ENCODE measurements around the gene CRB3.
A peak's percentile ranks its signal among the peaks of the same experiment; 100 is the strongest.

The CRB3 gene

GRCh38 chr19:6433165-6433564 is 30.9 kb upstream of the CRB3 start:
- DNase-seq (ENCODE audit: low read depth): no peak

- no peak for DNase-seq (ENCODE audit: low read depth)
Measured at GRCh38 chr19:6433663-6434062, 30.4 kb upstream of the CRB3 start, which contains the start of gene SLC25A41. SLC25A41 (minus strand) TSS chr19:6433763; CDS start chr19:6433693, 70 bp downstream.

GRCh38 chr19:6439743-6440142 is 24.3 kb upstream of the CRB3 start:
- DNase-seq (ENCODE audit: low read depth): no peak

- DNase-seq (ENCODE audit: low read depth): no peak
Measured at GRCh38 chr19:6440905-6441304, 23.2 kb upstream of the CRB3 start.

- no peak for DNase-seq (ENCODE audit: low read depth)
Measured at GRCh38 chr19:6442087-6442688, 21.9 kb upstream of the CRB3 start.

GRCh38 chr19:6443986-6444385 is 20.1 kb upstream of the CRB3 start:
- no peak for DNase-seq (ENCODE audit: low read depth)

- DNase-seq (ENCODE audit: low read depth): no peak
Measured at GRCh38 chr19:6446452-6446851, 17.6 kb upstream of the CRB3 start.

GRCh38 chr19:6448045-6448444 is 16.0 kb upstream of the CRB3 start:
- no peak for DNase-seq (ENCODE audit: low read depth)

GRCh38 chr19:6450166-6450565 is 13.9 kb upstream of the CRB3 start:
- no peak for DNase-seq (ENCODE audit: low read depth)

GRCh38 chr19:6451583-6452222 is 12.4 kb upstream of the CRB3 start:
- no peak for DNase-seq (ENCODE audit: low read depth)

GRCh38 chr19:6452223-6452614 is 11.9 kb upstream of the CRB3 start:
- DNase-seq (ENCODE audit: low read depth): no peak

- no peak for DNase-seq (ENCODE audit: low read depth)
Measured at GRCh38 chr19:6452899-6453298, 11.2 kb upstream of the CRB3 start.

GRCh38 chr19:6453951-6454565 is 10.0 kb upstream of the CRB3 start:
- no peak for DNase-seq (ENCODE audit: low read depth)

- no peak for DNase-seq (ENCODE audit: low read depth)
Measured at GRCh38 chr19:6455924-6456323, 8.1 kb upstream of the CRB3 start.

GRCh38 chr19:6457958-6458694 is 5.9 kb upstream of the CRB3 start:
- DNase-seq (ENCODE audit: low read depth): no peak

GRCh38 chr19:6458695-6459261 is 5.3 kb upstream of the CRB3 start:
- no peak for DNase-seq (ENCODE audit: low read depth)

GRCh38 chr19:6459262-6460098 is 4.6 kb upstream of the CRB3 start, which contains the start of gene SLC25A23:
SLC25A23 (minus strand) TSS chr19:6459792; CDS start chr19:6459628, 164 bp downstream.
- DNase-seq (ENCODE audit: low read depth): peak; percentile 51

- peak; percentile 92 for DNase-seq (ENCODE audit: low read depth)
Measured at GRCh38 chr19:6460099-6460884, 3.8 kb upstream of the CRB3 start.

GRCh38 chr19:6465006-6465405 is 935 bp downstream of the CRB3 start:
- DNase-seq (ENCODE audit: low read depth): no peak

- DNase-seq (ENCODE audit: low read depth): no peak
Measured at GRCh38 chr19:6465663-6466062, 1.6 kb downstream of the CRB3 start.
